Hematopoietic multipotent progenitor cell (in vitro differentiated cells): ENCODE measurements around the gene TMEM116. TPM values are rescaled to one million over a fixed set of nuclear protein-coding genes. Genes with fewer than 3 reads are reported as not detected.
"Not testable (repeated sequence)": the region's sequence is repeated elsewhere in the genome, so short reads cannot be mapped to it uniquely, and the experiment has no call there.

ENCODE experiments used
- DNase-seq, 3 donors: peaks; one replicate each; pipeline ENCODE4 v3.0.0-alpha.2; 2011 to 2015; ENCODE audit warnings: low read depth in 2 of 3, low spot score in 2 of 3
- total RNA-seq: library from RNA; depleted of rRNA; stranded (reverse); fragments of >200 nt; gene quantifications from one replicate; pipeline ENCODE4 v1.2.3, GENCODE V29; 2012

The TMEM116 gene
- total RNA-seq, 1 donor: 7.3 TPM

DNA sequence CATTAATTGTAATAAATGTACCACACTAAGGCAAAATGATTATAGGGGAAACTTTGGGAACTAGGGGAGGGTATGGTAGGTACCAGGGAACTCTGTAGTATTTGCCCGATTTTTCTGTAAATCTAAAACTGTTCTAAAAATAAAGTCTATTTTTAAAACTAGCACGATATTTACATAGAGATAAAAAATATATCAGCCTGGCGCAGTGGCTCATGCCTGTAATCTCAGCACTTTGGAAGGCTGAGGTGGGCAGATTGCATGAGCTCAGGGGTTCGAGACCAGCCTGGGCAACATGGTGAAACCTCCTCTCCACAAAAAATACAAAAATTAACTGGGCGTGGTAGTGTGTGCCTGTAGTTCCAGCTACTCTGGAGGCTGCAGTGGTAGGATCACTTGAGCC, 32.4 kb downstream of the TMEM116 start:
- DNase-seq: no peak

- no peak for DNase-seq
These were observed 34.4 kb downstream of the TMEM116 start for GRCh38 chr12:111978545-111978944.

DNA sequence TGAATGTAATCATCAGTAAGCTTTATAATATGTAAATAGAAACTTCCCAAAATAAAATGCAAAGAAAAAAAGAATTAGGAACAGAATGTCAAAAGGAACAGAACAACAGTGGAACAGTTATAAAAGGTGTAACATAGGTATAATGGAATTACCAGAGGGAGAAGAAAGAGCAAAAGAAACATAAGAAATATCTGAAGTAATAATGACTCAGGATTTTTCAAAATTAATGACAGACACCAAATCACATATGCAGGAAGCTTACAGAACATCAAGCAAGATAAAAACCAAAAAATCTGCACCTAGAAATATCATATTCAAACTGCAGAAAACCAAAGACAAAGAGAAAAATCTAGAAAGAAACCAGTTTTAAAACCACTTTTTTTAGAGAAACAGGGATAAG, 36.1 kb downstream of the TMEM116 start:
- no peak for DNase-seq

- DNase-seq: no peak
These were observed 36.7 kb downstream of the TMEM116 start for GRCh38 chr12:111976291-111976690.

GRCh38 chr12:111975161-111975931, 37.6 kb downstream of the TMEM116 start:
- DNase-seq: no peak

- DNase-seq: no peak
These were observed 41.2 kb downstream of the TMEM116 start for GRCh38 chr12:111971800-111972199.

DNA sequence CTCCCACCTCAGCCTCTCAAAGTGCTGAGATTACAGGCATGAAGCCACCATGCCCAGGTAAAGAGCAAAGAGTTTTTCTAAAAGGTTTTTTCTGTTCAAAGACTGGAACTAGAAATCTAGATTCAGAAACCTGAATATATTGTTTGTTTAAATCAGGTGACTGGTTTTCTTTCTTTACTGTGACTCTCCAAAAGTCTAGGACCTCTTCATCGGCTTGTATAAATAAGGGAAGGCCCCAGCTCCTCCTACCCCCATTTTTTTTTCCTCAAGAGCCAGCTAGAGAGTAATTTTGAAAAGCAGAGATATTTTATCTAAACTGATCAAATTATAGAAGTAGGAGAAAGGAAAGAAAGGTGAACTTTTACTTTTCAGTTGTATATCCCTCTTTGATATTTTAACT, 48.0 kb downstream of the TMEM116 start:
- DNase-seq: no peak

- not testable (repeated sequence) for DNase-seq
These were observed 53.4 kb downstream of the TMEM116 start for GRCh38 chr12:111959518-111959917.

- not testable (repeated sequence) for DNase-seq
These were observed 55.7 kb downstream of the TMEM116 start for GRCh38 chr12:111957224-111957623.

DNA sequence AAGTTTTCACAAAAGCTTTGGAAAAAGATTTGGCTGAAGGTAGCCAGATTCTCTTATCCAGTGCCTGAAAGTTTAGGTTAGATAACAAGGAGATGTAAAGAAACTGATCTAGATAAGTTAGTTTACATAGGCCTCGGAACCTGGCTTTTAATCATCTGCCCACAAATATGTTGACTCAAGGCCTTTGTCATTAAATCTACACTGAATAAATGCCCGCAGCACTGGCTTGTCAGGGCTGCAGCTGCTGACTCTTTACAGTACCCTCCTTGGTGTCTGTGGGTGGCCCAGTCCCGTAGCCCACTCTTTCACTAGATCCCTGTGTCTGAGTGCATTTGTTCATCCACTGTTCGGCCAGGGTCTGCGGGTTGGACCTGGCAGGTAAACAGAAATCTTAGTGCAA, 58.0 kb downstream of the TMEM116 start:
- no peak for DNase-seq

DNA sequence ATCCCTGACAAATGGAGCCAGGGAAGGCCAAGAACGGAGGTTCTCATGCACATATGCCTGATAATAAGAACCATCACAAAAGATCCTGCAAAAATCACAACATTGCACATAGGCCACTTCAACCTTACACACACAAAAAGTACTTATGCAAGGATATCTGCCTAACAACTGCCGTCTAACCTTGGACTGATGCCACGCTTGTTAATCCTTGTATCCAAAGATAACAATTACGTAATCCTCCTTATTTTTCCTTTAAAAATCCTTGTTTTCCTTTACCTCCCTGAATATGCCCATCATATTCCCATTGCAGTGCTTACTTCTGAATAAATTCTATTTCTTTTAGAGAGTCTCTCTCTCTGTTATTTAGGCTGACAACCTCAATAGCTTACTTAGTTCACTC, 59.5 kb downstream of the TMEM116 start:
- no peak for DNase-seq

- DNase-seq: not testable (repeated sequence)
These were observed 60.7 kb downstream of the TMEM116 start for GRCh38 chr12:111952084-111952787.

- DNase-seq: not testable (repeated sequence)
These were observed 61.8 kb downstream of the TMEM116 start for GRCh38 chr12:111950961-111951676.

DNA sequence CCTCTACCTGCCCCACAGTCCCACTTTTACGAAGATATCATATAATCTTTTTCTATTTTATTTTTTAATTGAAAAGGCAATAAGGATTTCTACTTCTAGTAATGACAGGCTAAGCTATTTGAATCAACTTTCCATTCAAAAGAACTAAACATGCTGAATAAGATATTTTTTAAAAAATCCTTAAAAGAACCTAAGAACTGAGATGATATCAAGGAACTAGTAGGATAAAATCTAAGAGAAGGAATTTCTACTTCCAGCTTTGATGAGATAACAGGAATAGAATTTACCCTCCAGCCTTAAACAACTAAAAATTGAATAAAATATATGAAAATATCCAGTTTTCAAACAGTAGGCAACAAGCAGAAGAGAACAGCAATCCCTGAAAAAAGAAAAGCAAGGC, 69.0 kb downstream of the TMEM116 start:
- no peak for DNase-seq

DNA sequence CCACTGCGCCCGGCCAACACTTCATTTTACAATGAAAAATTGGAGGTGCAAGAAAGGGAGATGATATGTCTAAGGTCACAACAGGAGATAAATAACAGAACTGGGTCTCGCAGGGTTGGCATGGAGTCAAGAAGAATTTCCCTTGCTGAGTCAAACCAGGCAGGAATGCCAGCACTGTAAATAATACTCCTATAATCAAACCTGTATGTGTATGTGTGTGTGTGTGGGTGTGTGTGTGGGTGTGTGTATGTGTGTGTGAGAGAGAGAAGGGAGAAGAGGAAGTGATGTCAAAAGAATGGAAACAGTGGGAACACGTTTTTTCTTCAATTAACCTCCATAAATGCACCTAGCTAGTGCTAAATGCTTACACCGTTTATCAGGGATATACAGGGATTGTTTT, 70.4 kb downstream of the TMEM116 start:
- peak in 1 of 3 donors; percentile 8 for DNase-seq

DNA sequence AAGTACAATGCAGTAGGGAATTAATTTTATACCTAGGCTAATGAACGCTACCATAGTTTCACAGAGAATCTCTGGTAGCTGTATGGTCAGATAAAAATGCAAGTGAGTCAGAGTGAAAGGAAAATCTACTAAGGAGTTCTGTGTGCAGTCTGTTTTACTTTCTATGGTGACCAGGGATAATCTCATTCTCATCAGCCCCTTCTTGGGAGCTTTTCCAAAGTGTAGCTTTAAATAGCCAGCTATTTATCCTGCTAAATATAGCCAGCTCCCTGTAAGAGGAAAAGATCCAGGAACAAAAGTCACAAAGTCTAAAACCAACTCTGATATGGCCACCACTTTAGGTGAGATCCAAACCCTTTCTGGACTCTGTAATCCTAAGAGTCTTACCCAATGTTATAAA, 75.5 kb downstream of the TMEM116 start:
- DNase-seq: no peak

DNA sequence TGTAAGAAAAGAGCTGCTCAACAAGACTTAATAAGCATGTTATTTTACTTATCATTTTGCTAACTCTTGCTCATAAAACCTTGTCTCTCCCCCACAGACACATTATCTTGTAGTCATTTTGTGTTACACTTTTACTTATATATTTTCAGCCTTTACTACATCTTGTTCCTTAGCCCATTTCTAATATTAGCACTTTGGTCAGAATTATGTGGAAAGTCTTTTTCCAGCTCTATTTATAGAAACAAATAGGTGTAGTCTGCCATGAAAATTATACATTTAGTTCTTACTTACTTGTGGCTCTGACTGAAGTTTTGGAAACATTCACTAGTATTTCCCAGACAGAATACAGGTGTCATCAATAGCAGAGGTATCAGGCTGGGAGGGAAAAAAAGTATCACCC, 76.1 kb downstream of the TMEM116 start:
- DNase-seq: no peak

DNA sequence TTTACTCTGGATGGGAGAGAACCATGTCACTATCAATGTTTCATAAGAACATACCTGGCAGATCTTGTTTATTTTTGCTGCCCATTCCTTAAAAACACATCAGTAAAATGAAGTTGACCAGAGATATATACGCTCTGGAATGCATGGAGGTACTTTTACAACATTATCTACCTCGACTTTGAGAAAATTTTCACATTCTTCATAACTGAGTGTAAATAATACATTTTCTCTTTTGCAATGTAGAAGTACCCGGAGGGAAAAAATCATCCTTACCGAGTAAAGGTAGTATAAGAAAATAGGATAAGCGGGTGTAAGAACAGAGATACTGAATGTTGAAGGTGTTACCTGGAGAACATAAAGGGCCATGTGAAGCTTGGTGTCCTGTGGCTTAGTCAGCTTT, 80.7 kb downstream of the TMEM116 start:
- no peak for DNase-seq

DNA sequence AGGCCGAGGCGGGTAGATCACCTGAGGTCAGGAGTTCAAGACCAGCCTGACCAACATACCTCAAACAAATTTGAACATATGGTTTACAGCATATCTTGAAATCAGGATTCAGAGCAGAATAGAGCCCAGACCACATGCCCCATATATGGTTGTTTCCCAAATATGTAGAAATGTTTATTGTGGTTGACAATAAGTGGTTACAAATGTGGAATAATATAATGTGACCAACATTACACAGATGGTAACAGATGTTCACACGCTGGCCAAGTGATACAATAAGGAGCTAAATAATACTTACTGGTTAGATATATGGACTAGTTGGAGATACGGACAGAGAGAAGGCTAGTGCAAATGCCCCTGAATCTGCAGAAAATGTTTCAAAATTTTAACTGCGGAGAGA, 85.6 kb downstream of the TMEM116 start:
- no peak for DNase-seq

DNA sequence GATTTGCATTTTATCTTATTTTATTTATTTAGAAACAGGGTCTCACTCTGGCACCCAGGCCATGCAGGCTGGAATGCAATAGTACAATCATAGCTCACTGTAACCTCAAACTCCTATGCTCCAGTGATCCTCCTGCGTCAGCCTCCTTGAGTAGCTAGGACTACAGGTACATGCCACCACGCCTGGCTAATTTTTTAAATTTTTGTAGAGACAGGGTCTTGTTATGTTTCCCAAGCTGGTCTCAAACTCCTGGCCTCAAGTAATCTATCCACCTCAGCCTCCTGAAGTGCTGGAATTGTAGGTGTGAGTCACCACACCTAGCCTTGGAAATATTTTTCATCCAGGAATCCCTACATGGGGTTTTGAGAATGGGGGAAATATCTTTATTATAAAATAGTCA, 86.3 kb downstream of the TMEM116 start:
- no peak for DNase-seq

- no peak for DNase-seq
These were observed 87.8 kb downstream of the TMEM116 start for GRCh38 chr12:111925171-111925570.

DNA sequence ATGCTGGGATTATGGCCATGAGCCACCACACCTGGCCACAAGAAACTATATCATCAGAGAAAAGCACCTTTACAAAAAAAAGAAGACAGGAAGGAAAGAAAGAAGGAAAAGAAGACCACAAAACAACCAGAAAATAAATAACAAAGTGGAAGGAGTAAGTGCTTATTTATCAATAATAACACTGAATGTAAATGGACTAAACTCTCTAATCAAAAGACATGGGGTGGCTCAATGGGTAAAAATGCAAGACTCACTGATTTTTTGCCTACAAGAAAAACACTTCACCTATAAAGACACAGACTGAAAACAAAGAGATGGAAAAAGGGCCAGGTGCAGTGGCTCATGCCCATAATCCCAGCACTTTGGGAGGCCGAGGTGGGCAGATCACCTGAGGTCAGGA, 105.2 kb downstream of the TMEM116 start:
- DNase-seq: no peak
